Measurements from ENCODE around the gene TCAP. TPM values are rescaled to one million over a fixed set of nuclear protein-coding genes. Genes with fewer than 3 reads are reported as not detected.

Gene TCAP
- polyA plus RNA-seq, 1 donor (not counting 4 experiments of a cell fraction or from before 2014, with no cell fraction given): 0.20 TPM

GRCh38 chr17:39636927-39637736, 28.0 kb upstream of the TCAP start, which contains the start of gene STARD3:
STARD3 (plus strand) TSS chr17:39637144; CDS start chr17:39653532, 16,388 bp downstream.
- Histone ChIP-seq H3K36me3 (ENCODE audit: control insufficient read depth in 2 of 2, extremely low read depth in 1 of 2, insufficient read depth in 2 of 2, low read length in 2 of 2) (no peaks in the 10 kb centered on the region), H3K9ac (ENCODE audit: control insufficient read depth, extremely low read depth, insufficient read depth, low read length) (peak within 1 kb of the TSS; percentile 81), H3K4me3 (ENCODE audit: control insufficient read depth in 2 of 3, extremely low read depth in 1 of 3, insufficient read depth in 2 of 3, low read depth in 1 of 3, low read length in 3 of 3) (peak within 1 kb of the TSS; percentile 85 to 93 (median 89)), H3K27ac (ENCODE audit: control insufficient read depth, insufficient read depth, low read length) (peak within 1 kb of the TSS; percentile 73), H3K4me2 (ENCODE audit: control insufficient read depth, extremely low read depth, insufficient read depth, low read depth, low read length) (peak within 1 kb of the TSS; percentile 90), H3K9me1 (ENCODE audit: control insufficient read depth, extremely low read depth, insufficient read depth, low read length) (no peaks in the 10 kb centered on the region), H3K9me3 (ENCODE audit: control insufficient read depth, low read depth, low read length) (no peaks in the 10 kb centered on the region), H3K4me1 (ENCODE audit: control insufficient read depth, extremely low read depth, insufficient read depth, low read length) (peaks cover 15% of the 10 kb centered on the region), H2AFZ (ENCODE audit: control insufficient read depth, low read length) (peak within 1 kb of the TSS; percentile 86), H4K20me1 (ENCODE audit: control insufficient read depth, extremely low read depth, insufficient read depth, low read length) (no peaks in the 10 kb centered on the region), H3K27me3 (ENCODE audit: control insufficient read depth, extremely low read depth, insufficient read depth, low read length) (no peaks in the 10 kb centered on the region), H3K79me2 (ENCODE audit: control insufficient read depth, insufficient read depth, low read length) (peaks cover 29% of the 10 kb centered on the region)
- FAIRE-seq (no peak), DNase-seq (ENCODE audit: low read depth, low spot score) (no peak)
- dilution Hi-C loops (cut with MboI; ENCODE audit: extremely low pct_ligation_motif_present, low sequenced_read_pairs): no loop called here
- no peak for TF ChIP-seq EZH2 (IDR thresholded peaks at IDR 0.05; ENCODE audit: low read length)
- peak in 1 of 3 experiments; percentile 13 for TF ChIP-seq CTCF (optimal IDR thresholded peaks at IDR 0.05 in 1 of 3, IDR thresholded peaks at IDR 0.05 in 1 of 3, conservative IDR thresholded peaks at IDR 0.05 in 1 of 3; ENCODE audit: extremely low read depth in 1 of 3, insufficient read depth in 2 of 3, low read length in 3 of 3)

GRCh38 chr17:39638317-39638716, 26.8 kb upstream of the TCAP start:
- Histone ChIP-seq H3K36me3 (ENCODE audit: control insufficient read depth in 2 of 2, extremely low read depth in 1 of 2, insufficient read depth in 2 of 2, low read length in 2 of 2) (no peaks in the 10 kb centered on the region), H2AFZ (ENCODE audit: control insufficient read depth, low read length) (no peak overlapping the region), H3K27ac (ENCODE audit: control insufficient read depth, insufficient read depth, low read length) (no peak overlapping the region), H3K4me3 (ENCODE audit: control insufficient read depth in 2 of 3, extremely low read depth in 1 of 3, insufficient read depth in 2 of 3, low read depth in 1 of 3, low read length in 3 of 3) (peak overlapping the region in 1 of 3 experiments; percentile 85), H3K79me2 (ENCODE audit: control insufficient read depth, insufficient read depth, low read length) (peaks cover 35% of the 10 kb centered on the region), H3K9me1 (ENCODE audit: control insufficient read depth, extremely low read depth, insufficient read depth, low read length) (peaks cover 2% of the 10 kb centered on the region), H3K9me3 (ENCODE audit: control insufficient read depth, low read depth, low read length) (no peaks in the 10 kb centered on the region), H3K27me3 (ENCODE audit: control insufficient read depth, extremely low read depth, insufficient read depth, low read length) (no peaks in the 10 kb centered on the region), H3K9ac (ENCODE audit: control insufficient read depth, extremely low read depth, insufficient read depth, low read length) (no peak overlapping the region), H4K20me1 (ENCODE audit: control insufficient read depth, extremely low read depth, insufficient read depth, low read length) (peaks cover 2% of the 10 kb centered on the region), H3K4me1 (ENCODE audit: control insufficient read depth, extremely low read depth, insufficient read depth, low read length) (peaks cover 20% of the 10 kb centered on the region), H3K4me2 (ENCODE audit: control insufficient read depth, extremely low read depth, insufficient read depth, low read depth, low read length) (peak overlapping the region; percentile 88)
- no peak for FAIRE-seq
- dilution Hi-C loops (cut with MboI; ENCODE audit: extremely low pct_ligation_motif_present, low sequenced_read_pairs): no loop called here
- no peak for TF ChIP-seq EZH2 (IDR thresholded peaks at IDR 0.05; ENCODE audit: low read length)
- no peak for TF ChIP-seq CTCF (optimal IDR thresholded peaks at IDR 0.05 in 1 of 3, IDR thresholded peaks at IDR 0.05 in 1 of 3, conservative IDR thresholded peaks at IDR 0.05 in 1 of 3; ENCODE audit: extremely low read depth in 1 of 3, insufficient read depth in 2 of 3, low read length in 3 of 3)
- no peak for DNase-seq (ENCODE audit: low read depth, low spot score)

Data from keratinocyte (primary cell).